Upper lobe of left lung (tissue), 6 donors: ENCODE data around the gene GPR137. TPM values are rescaled to one million over a fixed set of nuclear protein-coding genes. Genes with fewer than 3 reads are reported as not detected.

Experiments used
- ATAC-seq, 2 donors: fragments of 200-7000 bp; cut with Tn5 transposase; one replicate each; pipeline ENCODE4 v1.9.1; 2022; ENCODE audit warnings: mild to moderate bottlenecking in 2 of 2, moderate library complexity in 2 of 2; ENCODE audit not compliant: low FRiP score in 2 of 2
- DNase-seq, 2 donors: peaks; one replicate each; pipeline ENCODE4 v3.0.0-alpha.2; 2019 to 2020
- H3K27ac ChIP-seq, 4 donors: fragments of 200-600 bp; sonication (generic); one replicate each; pipeline ENCODE4 v1.5.1; 2016 to 2019
- H3K27me3 ChIP-seq, 4 donors: fragments of 200-600 bp; sonication (generic); one replicate each; pipeline ENCODE4 v1.5.1; 2017 to 2019
- H3K36me3 ChIP-seq, 4 donors: fragments of 200-600 bp; sonication (generic); one replicate each; pipeline ENCODE4 v1.5.1; 2016 to 2019
- H3K4me1 ChIP-seq, 4 donors: fragments of 200-600 bp; sonication (generic); one replicate each; pipeline ENCODE4 v1.5.1; 2018 to 2019
- H3K4me3 ChIP-seq, 4 donors: fragments of 200-600 bp; sonication (generic); one replicate each; pipeline ENCODE4 v1.5.1; 2017 to 2019; ENCODE audit warnings: mild to moderate bottlenecking in 2 of 4, moderate library complexity in 1 of 4
- H3K9me3 ChIP-seq, 4 donors: fragments of 200-600 bp; sonication (generic); one replicate each; pipeline ENCODE4 v1.5.1; 2018 to 2019
- CTCF ChIP-seq, 6 experiments: fragments of 450-650 bp in 4 of 6; fragments of 200-600 bp in 2 of 6; sonication (generic) in 2 of 6; IDR thresholded peaks; one replicate each; pipeline ENCODE4 v1.5.1; 2016 to 2019; ENCODE audit warnings: antibody characterized with exemption in 6 of 6
- EP300 ChIP-seq, 4 donors: sonication (generic); formaldehyde crosslinking; IDR thresholded peaks; one replicate each; pipeline ENCODE4 v1.5.1; 2017; ENCODE audit warnings: antibody characterized with exemption in 4 of 4, control low read depth in 2 of 4
- POLR2A ChIP-seq, 4 donors: fragments of 450-650 bp; IDR thresholded peaks; one replicate each; pipeline ENCODE4 v1.5.1; 2016 to 2017; ENCODE audit warnings: antibody characterized with exemption in 4 of 4, mild to moderate bottlenecking in 2 of 4
- POLR2AphosphoS5 ChIP-seq, 2 donors: sonication (generic); formaldehyde crosslinking; IDR thresholded peaks; one replicate each; pipeline ENCODE4 v1.5.1; 2017; ENCODE audit warnings: antibody characterized with exemption in 2 of 2
- WGBS, 2 donors: methylation state at CpG; one replicate each; pipeline ENCODE4 v1.1.5; 2017 to 2018; 5-methylcytosine and 5-hydroxymethylcytosine counted together
- total RNA-seq, 6 donors: library from RNA; depleted of rRNA in 4 of 6; stranded (reverse); fragments of >200 nt in 4 of 6; gene quantifications; one replicate each; pipeline versions ENCODE4 v1.1.0 to v1.2.1, GENCODE V29; 2016 to 2021
- donor health status: DM: no; HTN: no; CAD: no; lungs with moderate emphysema.
- donor health status: DM: no; HTN: yes; CAD: no; lungs with severe emphysema.

The GPR137 gene
- total RNA-seq, 6 donors from 2014 or later, result 7.3 to 48.1 (median 27.0) TPM

- no peak for ATAC-seq
- H3K4me1 ChIP-seq, result peaks cover 31 to 45% (median 35%) of the 10 kb centered on the region in 4 donors
- no peak for DNase-seq
- 94 to 100% methylated on average over 4 to 9 of the region's 9 CpGs for WGBS, 2 donors
- H3K9me3 ChIP-seq, result no peaks in the 10 kb centered on the region
- TF ChIP-seq POLR2A (IDR thresholded peaks at IDR 0.05) (no peak), EP300 (IDR thresholded peaks at IDR 0.05) (no peak)
- peaks cover 0 to 27% (median 20%) of the 10 kb centered on the region in 4 donors for H3K27me3 ChIP-seq
- H3K27ac ChIP-seq, result no peak overlapping the region
- H3K36me3 ChIP-seq, result no peaks in the 10 kb centered on the region
- no peak overlapping the region for H3K4me3 ChIP-seq
Measured at GRCh38 chr11:64288353-64288750, 2.7 kb downstream of the GPR137 start.

DNA sequence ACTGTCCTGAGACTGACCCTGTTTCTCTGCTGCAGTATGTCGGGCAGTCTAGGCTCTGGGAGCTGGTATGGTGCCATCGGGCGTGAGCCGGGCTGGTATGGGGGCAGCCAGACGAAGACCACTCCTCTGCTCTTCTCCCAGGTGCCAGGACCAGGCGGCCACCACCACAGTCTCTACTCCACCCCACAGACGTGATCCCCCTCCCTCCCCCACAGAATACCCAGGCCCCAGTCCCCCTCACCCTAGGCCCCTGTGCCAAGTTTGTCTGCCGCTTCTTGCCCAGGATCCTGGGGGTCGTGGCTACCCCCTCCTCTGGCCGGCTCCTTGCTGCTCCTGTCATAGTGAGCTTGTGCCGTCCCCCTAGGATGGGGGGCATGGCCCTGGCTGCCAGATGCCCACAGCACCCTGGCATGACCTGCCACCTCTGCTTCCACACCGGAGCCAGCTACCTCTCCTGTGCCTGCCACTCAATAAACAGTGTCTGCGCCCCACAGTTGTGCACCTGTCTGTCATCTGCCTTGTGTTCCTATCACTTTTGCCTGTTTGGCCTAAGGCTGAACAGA is 3.4 kb downstream of the GPR137 start:
- no peak for ATAC-seq
- Histone ChIP-seq H3K27me3 (peaks cover 0 to 32% (median 22%) of the 10 kb centered on the region in 4 donors), H3K4me3 (no peak overlapping the region), H3K9me3 (no peaks in the 10 kb centered on the region), H3K4me1 (peaks cover 24 to 38% (median 28%) of the 10 kb centered on the region in 4 donors), H3K27ac (no peak overlapping the region), H3K36me3 (no peaks in the 10 kb centered on the region)
- WGBS, 2 donors, result 93 to 100% methylated on average over 1 to 13 of the region's 13 CpGs
- no peak for TF ChIP-seq POLR2A (IDR thresholded peaks at IDR 0.05)
- no peak for TF ChIP-seq POLR2AphosphoS5 (IDR thresholded peaks at IDR 0.05)
- no peak for DNase-seq

GRCh38 chr11:64290352-64291261 is 5.0 kb downstream of the GPR137 start:
- H3K27me3 ChIP-seq, result peaks cover 0 to 38% (median 23%) of the 10 kb centered on the region in 4 donors
- DNase-seq (no peak), ATAC-seq (no peak)
- no peaks in the 10 kb centered on the region for H3K36me3 ChIP-seq
- no peaks in the 10 kb centered on the region for H3K9me3 ChIP-seq
- no peak overlapping the region for H3K4me3 ChIP-seq
- 47 to 62% methylated on average over 7 to 8 of the region's 10 CpGs for WGBS, 2 donors
- peaks cover 23 to 35% (median 27%) of the 10 kb centered on the region in 4 donors for H3K4me1 ChIP-seq
- TF ChIP-seq POLR2A (IDR thresholded peaks at IDR 0.05) (no peak), EP300 (IDR thresholded peaks at IDR 0.05) (no peak), CTCF (IDR thresholded peaks at IDR 0.05) (no peak), POLR2AphosphoS5 (IDR thresholded peaks at IDR 0.05) (no peak)
- H3K27ac ChIP-seq, result no peak overlapping the region

- H3K36me3 ChIP-seq, result no peaks in the 10 kb centered on the region
- WGBS, 2 donors, result 7 to 17% methylated on average over 5 to 15 of the region's 45 CpGs
- H3K27ac ChIP-seq, result no peak within 1 kb of the TSS
- H3K4me1 ChIP-seq, result peaks cover 17 to 29% (median 21%) of the 10 kb centered on the region in 4 donors
- H3K27me3 ChIP-seq, result peaks cover 0 to 38% (median 24%) of the 10 kb centered on the region in 4 donors
- DNase-seq (peak in 1 of 2 donors; percentile 81), ATAC-seq (no peak)
- no peaks in the 10 kb centered on the region for H3K9me3 ChIP-seq
- TF ChIP-seq POLR2AphosphoS5 (IDR thresholded peaks at IDR 0.05) (no peak), POLR2A (IDR thresholded peaks at IDR 0.05) (no peak), CTCF (IDR thresholded peaks at IDR 0.05) (no peak), EP300 (IDR thresholded peaks at IDR 0.05) (no peak)
- H3K4me3 ChIP-seq, result peak within 1 kb of the TSS; percentile 4 to 46 (median 34)
Measured at GRCh38 chr11:64291262-64291751, 5.7 kb downstream of the GPR137 start, which contains the start of gene KCNK4. KCNK4 (plus strand) TSS chr11:64291302; CDS start chr11:64293019, 1,717 bp downstream.

GRCh38 chr11:64291752-64292459 is 6.3 kb downstream of the GPR137 start:
- Histone ChIP-seq H3K9me3 (no peaks in the 10 kb centered on the region), H3K36me3 (no peaks in the 10 kb centered on the region), H3K4me1 (peaks cover 14 to 23% (median 18%) of the 10 kb centered on the region in 4 donors), H3K27me3 (peaks cover 0 to 42% (median 26%) of the 10 kb centered on the region in 4 donors), H3K4me3 (peak overlapping the region; percentile 4 to 46 (median 34)), H3K27ac (no peak overlapping the region)
- ATAC-seq, result peak in 1 of 2 donors; percentile 29
- peak in 1 of 2 donors; percentile 86 for DNase-seq
- TF ChIP-seq POLR2A (IDR thresholded peaks at IDR 0.05) (no peak), POLR2AphosphoS5 (IDR thresholded peaks at IDR 0.05) (no peak), EP300 (IDR thresholded peaks at IDR 0.05) (no peak), CTCF (IDR thresholded peaks at IDR 0.05) (no peak)
- WGBS, 2 donors, result 0% methylated on average over 2 of the region's 96 CpGs; no CpG with 5 or more reads in 1 of the 2 donors
